Measurements from ENCODE around the gene ZSCAN5A. TPM values are rescaled to one million over a fixed set of nuclear protein-coding genes. Genes with fewer than 3 reads are reported as not detected.

Gene ZSCAN5A
- total RNA-seq, 2 donors from 2014 or later, result 8.5 to 10.0 TPM

DNA sequence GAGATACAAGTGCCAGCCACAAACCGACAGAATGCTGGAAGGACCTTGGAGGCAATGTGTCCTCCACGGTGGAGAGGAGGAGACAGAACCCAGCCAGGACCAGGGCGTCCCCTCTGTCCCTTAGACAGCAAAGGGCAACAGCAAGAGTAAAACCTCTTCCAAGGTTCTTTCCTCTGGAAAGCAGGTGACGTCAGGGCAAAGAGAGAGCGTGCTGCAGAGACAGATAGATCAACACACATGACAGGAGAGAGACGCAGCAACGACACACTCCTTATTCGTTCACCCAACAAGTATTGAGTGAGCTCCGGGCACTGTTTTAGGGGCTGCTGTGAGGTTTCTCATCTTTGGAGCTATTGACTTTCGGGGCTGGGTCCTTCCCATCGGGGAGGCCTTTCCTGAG, 140.1 kb downstream of the ZSCAN5A start:
- intact Hi-C loops (cut with DNase I), result loop anchor here (2.0 to 5.0 kb wide), 2 partner anchors 96 to 97 kb away; no protein-coding TSS in a partner anchor
- DNase-seq (ENCODE audit: low spot score), result no peak

DNA sequence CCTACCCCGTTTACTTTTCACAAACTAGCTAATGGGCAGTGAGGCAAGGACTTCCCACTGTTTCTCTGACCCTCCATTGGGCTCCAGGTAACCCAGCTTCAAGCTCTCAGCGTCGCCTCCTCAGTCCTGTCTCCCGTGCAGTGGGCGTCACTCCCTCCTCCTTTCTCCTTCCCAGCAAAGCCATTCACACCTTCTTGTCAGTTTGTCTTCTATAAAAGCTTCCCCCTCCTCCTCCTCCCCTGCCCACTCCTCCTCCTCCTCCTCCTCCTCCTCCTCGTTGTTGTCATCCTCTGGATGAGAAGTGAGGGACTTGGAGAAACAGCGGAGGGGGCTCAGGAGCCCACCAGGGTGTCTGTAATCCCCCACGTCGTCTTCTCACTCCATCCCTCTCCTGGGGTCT, 140.6 kb downstream of the ZSCAN5A start:
- DNase-seq (ENCODE audit: low spot score), result no peak
- intact Hi-C loops (cut with DNase I), result loop anchor here (2.0 to 5.0 kb wide), 2 partner anchors 95 to 97 kb away; no protein-coding TSS in a partner anchor

Other genes starting within 250 kb of the ZSCAN5A start
- 10 to 100 TPM; 19.0 to 24.7 TPM for gene ZNF787, start 193.5 kb downstream of the ZSCAN5A start, total RNA-seq
- gene ZNF444, start 173.6 kb downstream of the ZSCAN5A start, total RNA-seq, result 10 to 100 TPM; 17.8 to 23.8 TPM
- gene GALP, start 138.8 kb downstream of the ZSCAN5A start, total RNA-seq, result not detected
- not detected for gene ZSCAN5B, start 117.1 kb downstream of the ZSCAN5A start, total RNA-seq
- gene ZSCAN5C, start 112.6 kb downstream of the ZSCAN5A start, total RNA-seq, result not detected
- gene EDDM13, start 42.1 kb downstream of the ZSCAN5A start, total RNA-seq, result not detected
- 1 to 10 TPM; 3.0 to 3.7 TPM for gene ZNF582, start 78.7 kb upstream of the ZSCAN5A start, total RNA-seq
- 10 to 100 TPM in 1 of 2 donors, 1 to 10 TPM in 1; 9.6 to 10.8 TPM for gene ZNF583, start 89.5 kb upstream of the ZSCAN5A start, total RNA-seq
- 1 to 10 TPM; 3.8 to 4.0 TPM for gene ZNF667, start 162.5 kb upstream of the ZSCAN5A start, total RNA-seq
- 1 to 10 TPM; 7.7 to 9.4 TPM for gene ZNF471, start 193.0 kb upstream of the ZSCAN5A start, total RNA-seq
- gene ZFP28, start 224.1 kb upstream of the ZSCAN5A start, total RNA-seq, result 10 to 100 TPM in 1 of 2 donors, 1 to 10 TPM in 1; 9.3 to 11.9 TPM

All from posterior vena cava (tissue), 2 donors.